WTC11 (cell line): Measurements from ENCODE around the gene ILF3. TPM values are rescaled to one million over a fixed set of nuclear protein-coding genes. Genes with fewer than 3 reads are reported as not detected.

Experiments used
- ATAC-seq: fragments of 200-7000 bp; cut with Tn5 transposase; 2 replicates; pipeline ENCODE4 v1.10.0; 2021; ENCODE audit warnings: mild to moderate bottlenecking, moderate library complexity
- CTCF ChIA-PET: fragments of 300-600 bp; sonication (Branson Sonifier 250); formaldehyde crosslinking; loops from one replicate; lab custom pipeline; 2021; ENCODE audit warnings: antibody characterized with exemption; lab: Charles Lee
- POLR2A ChIA-PET: fragments of 350-600 bp; sonication (Branson Sonifier 250); formaldehyde crosslinking; loops from one replicate; lab custom pipeline; 2021; ENCODE audit warnings: antibody characterized with exemption; lab: Charles Lee
- DNase-seq: peaks from one replicate; pipeline ENCODE4 v3.0.0; 2021; ENCODE audit warnings: low spot score
- H3K27ac Mint-ChIP-seq: 2 replicates; pipeline ENCODE4 v1.8.0; 2021; ENCODE audit warnings: mixed read lengths
- H3K27me3 Mint-ChIP-seq: 2 replicates; pipeline ENCODE4 v1.8.0; 2021; ENCODE audit warnings: low read depth, mild to moderate bottlenecking, moderate library complexity, mixed read lengths
- H3K36me3 Mint-ChIP-seq: 2 replicates; pipeline ENCODE4 v1.8.0; 2021; ENCODE audit warnings: mixed read lengths
- H3K4me1 Mint-ChIP-seq: 2 replicates; pipeline ENCODE4 v1.8.0; 2022; ENCODE audit warnings: mixed read lengths
- H3K4me3 Mint-ChIP-seq: 2 replicates; pipeline ENCODE4 v1.8.0; 2021; ENCODE audit warnings: mild to moderate bottlenecking, moderate library complexity, mixed read lengths
- H3K9me3 Mint-ChIP-seq: 2 replicates; pipeline ENCODE4 v1.8.0; 2021; ENCODE audit warnings: mixed read lengths
- CBFB ChIP-seq: sonication (generic); formaldehyde crosslinking; IDR thresholded peaks from 2 replicates; pipeline ENCODE4 v1.8.1; 2022; ENCODE audit warnings: mild to moderate bottlenecking, low read depth, missing genetic modification reagents
- CREM ChIP-seq: sonication (generic); formaldehyde crosslinking; IDR thresholded peaks from 2 replicates; pipeline ENCODE4 v1.8.1; 2022; ENCODE audit warnings: mild to moderate bottlenecking, missing genetic modification reagents, moderate library complexity
- GRHL2 ChIP-seq: fragments of 250-450 bp; sonication (Bioruptor Pico); IDR thresholded peaks from 2 replicates; pipeline ENCODE4 v1.8.0; 2022; ENCODE audit warnings: mild to moderate bottlenecking, moderate library complexity; ENCODE audit not compliant: insufficient replicate concordance, severe bottlenecking
- IRF2 ChIP-seq: sonication (generic); formaldehyde crosslinking; IDR thresholded peaks from 2 replicates; pipeline ENCODE4 v1.8.0; 2022; ENCODE audit warnings: low read depth, missing genetic modification reagents, borderline replicate concordance
- JUN ChIP-seq: sonication (generic); formaldehyde crosslinking; IDR thresholded peaks from 2 replicates; pipeline ENCODE4 v1.8.0; 2023; ENCODE audit warnings: mild to moderate bottlenecking, missing genetic modification reagents
- NFATC4 ChIP-seq: fragments of 250-450 bp; sonication (Bioruptor Pico); IDR thresholded peaks from 2 replicates; pipeline ENCODE4 v1.9.0; 2021; ENCODE audit warnings: mild to moderate bottlenecking
- NFE2L1 ChIP-seq: sonication (generic); formaldehyde crosslinking; IDR thresholded peaks from 2 replicates; pipeline ENCODE4 v1.8.1; 2023; ENCODE audit warnings: missing genetic modification reagents
- NR1H2 ChIP-seq: sonication (generic); formaldehyde crosslinking; IDR thresholded peaks from 2 replicates; pipeline ENCODE4 v1.9.0; 2021; ENCODE audit warnings: mild to moderate bottlenecking, moderate library complexity, missing genetic modification reagents
- NR3C1 ChIP-seq: sonication (generic); formaldehyde crosslinking; conservative IDR thresholded peaks from 2 replicates; pipeline ENCODE4 v1.8.1; 2023; ENCODE audit warnings: low read depth, mild to moderate bottlenecking, missing genetic modification reagents
- PRRX2 ChIP-seq: fragments of 250-450 bp; sonication (Bioruptor Pico); IDR thresholded peaks from 2 replicates; pipeline ENCODE4 v1.8.0; 2021; ENCODE audit warnings: mild to moderate bottlenecking
- SMAD3 ChIP-seq: sonication (generic); formaldehyde crosslinking; IDR thresholded peaks from 2 replicates; pipeline ENCODE4 v1.8.0; 2022; ENCODE audit warnings: missing genetic modification reagents, mild to moderate bottlenecking, borderline replicate concordance
- TP53 ChIP-seq: sonication (generic); formaldehyde crosslinking; IDR thresholded peaks from 2 replicates; pipeline ENCODE4 v1.8.1; 2023; ENCODE audit warnings: mild to moderate bottlenecking, missing genetic modification reagents
- ZNF396 ChIP-seq: fragments of 250-450 bp; sonication (Bioruptor Pico); IDR thresholded peaks from 2 replicates; pipeline ENCODE4 v1.8.0; 2021; ENCODE audit warnings: mild to moderate bottlenecking, moderate library complexity, borderline replicate concordance
- ZNF423 ChIP-seq: fragments of 250-450 bp; sonication (Bioruptor Pico); IDR thresholded peaks from 2 replicates; pipeline ENCODE4 v2.1.2; 2022; ENCODE audit warnings: mild to moderate bottlenecking, moderate library complexity
- total RNA-seq: library from RNA; stranded (reverse); gene quantifications from 3 replicates; pipeline ENCODE4 v1.2.3, GENCODE V29; 2021
- TF ChIP-seq, protein P1 (sequence below): fragments of 250-450 bp; sonication (Bioruptor Pico); IDR thresholded peaks from 2 replicates; pipeline ENCODE4 v1.9.0; 2021; ENCODE audit warnings: mild to moderate bottlenecking
- TF ChIP-seq, protein P2 (sequence below): sonication (generic); formaldehyde crosslinking; IDR thresholded peaks from 2 replicates; pipeline ENCODE4 v1.8.0; 2022; ENCODE audit warnings: missing genetic modification reagents
- TF ChIP-seq, protein P3 (sequence below): sonication (generic); formaldehyde crosslinking; IDR thresholded peaks from 2 replicates; pipeline ENCODE4 v1.8.0; 2022; ENCODE audit warnings: mild to moderate bottlenecking, missing genetic modification reagents
- TF ChIP-seq, protein P4 (sequence below): sonication (generic); formaldehyde crosslinking; IDR thresholded peaks from 2 replicates; pipeline ENCODE4 v1.8.1; 2022; ENCODE audit warnings: mild to moderate bottlenecking, missing genetic modification reagents, moderate library complexity, borderline replicate concordance
- TF ChIP-seq, protein P5 (sequence below): sonication (generic); formaldehyde crosslinking; IDR thresholded peaks from 2 replicates; pipeline ENCODE4 v1.8.1; 2023; ENCODE audit warnings: mild to moderate bottlenecking, missing genetic modification reagents, moderate library complexity
- TF ChIP-seq, protein P6 (sequence below): sonication (generic); formaldehyde crosslinking; IDR thresholded peaks from 2 replicates; pipeline ENCODE4 v1.8.0; 2023; ENCODE audit warnings: missing genetic modification reagents
- TF ChIP-seq, protein P7 (sequence below): fragments of 250-450 bp; sonication (Bioruptor Pico); IDR thresholded peaks from 2 replicates; pipeline ENCODE4 v1.9.0; 2021; ENCODE audit warnings: moderate library complexity, mild to moderate bottlenecking, inconsistent platforms, borderline replicate concordance
- TF ChIP-seq, protein P8 (sequence below): sonication (generic); formaldehyde crosslinking; IDR thresholded peaks from 2 replicates; pipeline ENCODE4 v1.8.1; 2023; ENCODE audit warnings: mild to moderate bottlenecking, moderate library complexity, missing genetic modification reagents

ILF3 gene
- total RNA-seq, 1 experiment from 2014 or later = 659 TPM

DNA sequence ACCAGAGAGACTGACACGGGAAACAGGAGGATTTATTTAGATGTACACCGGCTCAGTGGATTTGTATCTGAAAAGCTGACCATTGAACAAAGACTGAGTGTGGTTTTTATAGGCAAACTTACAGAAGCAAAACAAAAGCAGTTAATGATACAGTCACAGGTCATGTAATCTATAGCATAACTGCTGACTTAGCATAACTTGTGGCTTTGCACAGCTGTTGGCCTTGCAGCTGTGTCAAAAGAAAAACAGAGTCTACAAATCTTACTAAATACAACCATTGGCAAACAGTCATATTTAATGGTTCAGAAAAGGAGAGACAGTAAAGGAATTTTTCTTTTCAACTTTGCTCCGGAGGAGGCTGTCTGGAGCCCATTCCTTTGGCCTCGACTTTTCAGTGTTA, 2.3 kb upstream of the ILF3 start:
- TF ChIP-seq, protein P1, sequence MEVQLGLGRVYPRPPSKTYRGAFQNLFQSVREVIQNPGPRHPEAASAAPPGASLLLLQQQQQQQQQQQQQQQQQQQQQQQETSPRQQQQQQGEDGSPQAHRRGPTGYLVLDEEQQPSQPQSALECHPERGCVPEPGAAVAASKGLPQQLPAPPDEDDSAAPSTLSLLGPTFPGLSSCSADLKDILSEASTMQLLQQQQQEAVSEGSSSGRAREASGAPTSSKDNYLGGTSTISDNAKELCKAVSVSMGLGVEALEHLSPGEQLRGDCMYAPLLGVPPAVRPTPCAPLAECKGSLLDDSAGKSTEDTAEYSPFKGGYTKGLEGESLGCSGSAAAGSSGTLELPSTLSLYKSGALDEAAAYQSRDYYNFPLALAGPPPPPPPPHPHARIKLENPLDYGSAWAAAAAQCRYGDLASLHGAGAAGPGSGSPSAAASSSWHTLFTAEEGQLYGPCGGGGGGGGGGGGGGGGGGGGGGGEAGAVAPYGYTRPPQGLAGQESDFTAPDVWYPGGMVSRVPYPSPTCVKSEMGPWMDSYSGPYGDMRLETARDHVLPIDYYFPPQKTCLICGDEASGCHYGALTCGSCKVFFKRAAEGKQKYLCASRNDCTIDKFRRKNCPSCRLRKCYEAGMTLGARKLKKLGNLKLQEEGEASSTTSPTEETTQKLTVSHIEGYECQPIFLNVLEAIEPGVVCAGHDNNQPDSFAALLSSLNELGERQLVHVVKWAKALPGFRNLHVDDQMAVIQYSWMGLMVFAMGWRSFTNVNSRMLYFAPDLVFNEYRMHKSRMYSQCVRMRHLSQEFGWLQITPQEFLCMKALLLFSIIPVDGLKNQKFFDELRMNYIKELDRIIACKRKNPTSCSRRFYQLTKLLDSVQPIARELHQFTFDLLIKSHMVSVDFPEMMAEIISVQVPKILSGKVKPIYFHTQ (CRISPR knock-in tag) = no peak
- TF ChIP-seq CREM (CRISPR knock-in tag) (no peak), IRF2 (CRISPR knock-in tag) (no peak), ZNF423 (CRISPR knock-in tag) (no peak), TP53 (CRISPR knock-in tag) (no peak), JUN (CRISPR knock-in tag) (no peak)
- TF ChIP-seq, protein P2, sequence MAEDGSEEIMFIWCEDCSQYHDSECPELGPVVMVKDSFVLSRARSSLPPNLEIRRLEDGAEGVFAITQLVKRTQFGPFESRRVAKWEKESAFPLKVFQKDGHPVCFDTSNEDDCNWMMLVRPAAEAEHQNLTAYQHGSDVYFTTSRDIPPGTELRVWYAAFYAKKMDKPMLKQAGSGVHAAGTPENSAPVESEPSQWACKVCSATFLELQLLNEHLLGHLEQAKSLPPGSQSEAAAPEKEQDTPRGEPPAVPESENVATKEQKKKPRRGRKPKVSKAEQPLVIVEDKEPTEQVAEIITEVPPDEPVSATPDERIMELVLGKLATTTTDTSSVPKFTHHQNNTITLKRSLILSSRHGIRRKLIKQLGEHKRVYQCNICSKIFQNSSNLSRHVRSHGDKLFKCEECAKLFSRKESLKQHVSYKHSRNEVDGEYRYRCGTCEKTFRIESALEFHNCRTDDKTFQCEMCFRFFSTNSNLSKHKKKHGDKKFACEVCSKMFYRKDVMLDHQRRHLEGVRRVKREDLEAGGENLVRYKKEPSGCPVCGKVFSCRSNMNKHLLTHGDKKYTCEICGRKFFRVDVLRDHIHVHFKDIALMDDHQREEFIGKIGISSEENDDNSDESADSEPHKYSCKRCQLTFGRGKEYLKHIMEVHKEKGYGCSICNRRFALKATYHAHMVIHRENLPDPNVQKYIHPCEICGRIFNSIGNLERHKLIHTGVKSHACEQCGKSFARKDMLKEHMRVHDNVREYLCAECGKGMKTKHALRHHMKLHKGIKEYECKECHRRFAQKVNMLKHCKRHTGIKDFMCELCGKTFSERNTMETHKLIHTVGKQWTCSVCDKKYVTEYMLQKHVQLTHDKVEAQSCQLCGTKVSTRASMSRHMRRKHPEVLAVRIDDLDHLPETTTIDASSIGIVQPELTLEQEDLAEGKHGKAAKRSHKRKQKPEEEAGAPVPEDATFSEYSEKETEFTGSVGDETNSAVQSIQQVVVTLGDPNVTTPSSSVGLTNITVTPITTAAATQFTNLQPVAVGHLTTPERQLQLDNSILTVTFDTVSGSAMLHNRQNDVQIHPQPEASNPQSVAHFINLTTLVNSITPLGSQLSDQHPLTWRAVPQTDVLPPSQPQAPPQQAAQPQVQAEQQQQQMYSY (CRISPR knock-in tag) = no peak
- ChIA-PET POLR2A (no interaction called here), CTCF (interaction anchor here (0.9 to 1.3 kb wide), 2 partner anchors 48 to 71 kb away, joined by 3 to 4 read pairs; no protein-coding TSS in a partner anchor)
- Mint-ChIP-seq H3K27ac (peak overlapping the region; percentile 58), H3K9me3 (no peaks in the 10 kb centered on the region), H3K4me3 (peak overlapping the region; percentile 90), H3K4me1 (peaks cover 15% of the 10 kb centered on the region), H3K27me3 (no peaks in the 10 kb centered on the region), H3K36me3 (peaks cover 25% of the 10 kb centered on the region)
- no peak for ATAC-seq
- no peak for DNase-seq

DNA sequence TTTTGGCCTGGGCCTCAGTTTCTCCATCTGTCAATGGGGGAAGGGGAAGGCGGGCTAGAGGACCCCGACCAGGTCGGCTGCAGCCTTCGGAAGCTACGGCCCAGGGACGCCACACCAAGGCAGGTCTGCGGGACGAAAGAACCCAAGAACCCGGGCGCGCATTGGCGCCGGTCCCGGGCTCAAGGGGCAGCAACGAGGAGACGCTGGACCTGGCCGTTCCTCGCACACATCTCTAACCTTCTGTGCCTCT, 739 bp upstream of the ILF3 start:
- Mint-ChIP-seq H3K4me1 (peaks cover 21% of the 10 kb centered on the region), H3K4me3 (peak overlapping the region; percentile 90), H3K9me3 (no peaks in the 10 kb centered on the region), H3K36me3 (peaks cover 31% of the 10 kb centered on the region), H3K27me3 (no peaks in the 10 kb centered on the region), H3K27ac (peak overlapping the region; percentile 99)
- POLR2A ChIA-PET = no interaction called here
- CTCF ChIA-PET = interaction anchor here (1.0 kb wide), 2 partner anchors 9 to 46 kb away, joined by 4 to 5 read pairs; no protein-coding TSS in a partner anchor
- DNase-seq = no peak
- no peak for ATAC-seq
- TF ChIP-seq NR3C1 (CRISPR knock-in tag) (no peak), PRRX2 (no peak), NFATC4 (CRISPR knock-in tag) (no peak), SMAD3 (CRISPR knock-in tag) (no peak), ZNF396 (no peak), CBFB (CRISPR knock-in tag) (no peak), NR1H2 (CRISPR knock-in tag) (no peak), GRHL2 (CRISPR knock-in tag) (no peak), NFE2L1 (CRISPR knock-in tag) (no peak), TP53 (CRISPR knock-in tag) (no peak)
- TF ChIP-seq, protein P3, sequence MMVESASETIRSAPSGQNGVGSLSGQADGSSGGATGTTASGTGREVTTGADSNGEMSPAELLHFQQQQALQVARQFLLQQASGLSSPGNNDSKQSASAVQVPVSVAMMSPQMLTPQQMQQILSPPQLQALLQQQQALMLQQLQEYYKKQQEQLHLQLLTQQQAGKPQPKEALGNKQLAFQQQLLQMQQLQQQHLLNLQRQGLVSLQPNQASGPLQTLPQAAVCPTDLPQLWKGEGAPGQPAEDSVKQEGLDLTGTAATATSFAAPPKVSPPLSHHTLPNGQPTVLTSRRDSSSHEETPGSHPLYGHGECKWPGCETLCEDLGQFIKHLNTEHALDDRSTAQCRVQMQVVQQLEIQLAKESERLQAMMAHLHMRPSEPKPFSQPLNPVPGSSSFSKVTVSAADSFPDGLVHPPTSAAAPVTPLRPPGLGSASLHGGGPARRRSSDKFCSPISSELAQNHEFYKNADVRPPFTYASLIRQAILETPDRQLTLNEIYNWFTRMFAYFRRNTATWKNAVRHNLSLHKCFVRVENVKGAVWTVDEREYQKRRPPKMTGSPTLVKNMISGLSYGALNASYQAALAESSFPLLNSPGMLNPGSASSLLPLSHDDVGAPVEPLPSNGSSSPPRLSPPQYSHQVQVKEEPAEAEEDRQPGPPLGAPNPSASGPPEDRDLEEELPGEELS (CRISPR knock-in tag) = 0 out of 2 replicates have a peak, but pooled peaks have one; percentile 1
- TF ChIP-seq, protein P4, sequence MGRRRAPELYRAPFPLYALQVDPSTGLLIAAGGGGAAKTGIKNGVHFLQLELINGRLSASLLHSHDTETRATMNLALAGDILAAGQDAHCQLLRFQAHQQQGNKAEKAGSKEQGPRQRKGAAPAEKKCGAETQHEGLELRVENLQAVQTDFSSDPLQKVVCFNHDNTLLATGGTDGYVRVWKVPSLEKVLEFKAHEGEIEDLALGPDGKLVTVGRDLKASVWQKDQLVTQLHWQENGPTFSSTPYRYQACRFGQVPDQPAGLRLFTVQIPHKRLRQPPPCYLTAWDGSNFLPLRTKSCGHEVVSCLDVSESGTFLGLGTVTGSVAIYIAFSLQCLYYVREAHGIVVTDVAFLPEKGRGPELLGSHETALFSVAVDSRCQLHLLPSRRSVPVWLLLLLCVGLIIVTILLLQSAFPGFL = no peak
- TF ChIP-seq, protein P5, sequence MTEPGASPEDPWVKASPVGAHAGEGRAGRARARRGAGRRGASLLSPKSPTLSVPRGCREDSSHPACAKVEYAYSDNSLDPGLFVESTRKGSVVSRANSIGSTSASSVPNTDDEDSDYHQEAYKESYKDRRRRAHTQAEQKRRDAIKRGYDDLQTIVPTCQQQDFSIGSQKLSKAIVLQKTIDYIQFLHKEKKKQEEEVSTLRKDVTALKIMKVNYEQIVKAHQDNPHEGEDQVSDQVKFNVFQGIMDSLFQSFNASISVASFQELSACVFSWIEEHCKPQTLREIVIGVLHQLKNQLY (CRISPR knock-in tag) = 0 out of 2 replicates have a peak, but pooled peaks have one; percentile 34
- TF ChIP-seq, protein P6, sequence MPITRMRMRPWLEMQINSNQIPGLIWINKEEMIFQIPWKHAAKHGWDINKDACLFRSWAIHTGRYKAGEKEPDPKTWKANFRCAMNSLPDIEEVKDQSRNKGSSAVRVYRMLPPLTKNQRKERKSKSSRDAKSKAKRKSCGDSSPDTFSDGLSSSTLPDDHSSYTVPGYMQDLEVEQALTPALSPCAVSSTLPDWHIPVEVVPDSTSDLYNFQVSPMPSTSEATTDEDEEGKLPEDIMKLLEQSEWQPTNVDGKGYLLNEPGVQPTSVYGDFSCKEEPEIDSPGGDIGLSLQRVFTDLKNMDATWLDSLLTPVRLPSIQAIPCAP (CRISPR knock-in tag) = no peak
- TF ChIP-seq, protein P7, sequence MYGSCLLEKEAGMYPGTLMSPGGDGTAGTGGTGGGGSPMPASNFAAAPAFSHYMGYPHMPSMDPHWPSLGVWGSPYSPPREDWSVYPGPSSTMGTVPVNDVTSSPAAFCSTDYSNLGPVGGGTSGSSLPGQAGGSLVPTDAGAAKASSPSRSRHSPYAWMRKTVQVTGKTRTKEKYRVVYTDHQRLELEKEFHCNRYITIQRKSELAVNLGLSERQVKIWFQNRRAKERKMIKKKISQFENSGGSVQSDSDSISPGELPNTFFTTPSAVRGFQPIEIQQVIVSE (CRISPR knock-in tag) = no peak
- TF ChIP-seq, protein P8, sequence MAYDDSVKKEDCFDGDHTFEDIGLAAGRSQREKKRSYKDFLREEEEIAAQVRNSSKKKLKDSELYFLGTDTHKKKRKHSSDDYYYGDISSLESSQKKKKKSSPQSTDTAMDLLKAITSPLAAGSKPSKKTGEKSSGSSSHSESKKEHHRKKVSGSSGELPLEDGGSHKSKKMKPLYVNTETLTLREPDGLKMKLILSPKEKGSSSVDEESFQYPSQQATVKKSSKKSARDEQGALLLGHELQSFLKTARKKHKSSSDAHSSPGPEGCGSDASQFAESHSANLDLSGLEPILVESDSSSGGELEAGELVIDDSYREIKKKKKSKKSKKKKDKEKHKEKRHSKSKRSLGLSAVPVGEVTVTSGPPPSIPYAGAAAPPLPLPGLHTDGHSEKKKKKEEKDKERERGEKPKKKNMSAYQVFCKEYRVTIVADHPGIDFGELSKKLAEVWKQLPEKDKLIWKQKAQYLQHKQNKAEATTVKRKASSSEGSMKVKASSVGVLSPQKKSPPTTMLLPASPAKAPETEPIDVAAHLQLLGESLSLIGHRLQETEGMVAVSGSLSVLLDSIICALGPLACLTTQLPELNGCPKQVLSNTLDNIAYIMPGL (CRISPR knock-in tag) = no peak
